HG02623 (cell line): ENCODE measurements around the gene SLC6A8.
"Not testable (repeated sequence)": the region's sequence is repeated elsewhere in the genome, so short reads cannot be mapped to it uniquely, and the experiment has no call there.

Source experiments
- ATAC-seq: cut with Tn5 transposase; IDR thresholded peaks from one replicate; pipeline ENCODE4 v1.9.1; 2021; ENCODE audit warnings: moderate library complexity; ENCODE audit not compliant: unreplicated experiment

The SLC6A8 gene

DNA sequence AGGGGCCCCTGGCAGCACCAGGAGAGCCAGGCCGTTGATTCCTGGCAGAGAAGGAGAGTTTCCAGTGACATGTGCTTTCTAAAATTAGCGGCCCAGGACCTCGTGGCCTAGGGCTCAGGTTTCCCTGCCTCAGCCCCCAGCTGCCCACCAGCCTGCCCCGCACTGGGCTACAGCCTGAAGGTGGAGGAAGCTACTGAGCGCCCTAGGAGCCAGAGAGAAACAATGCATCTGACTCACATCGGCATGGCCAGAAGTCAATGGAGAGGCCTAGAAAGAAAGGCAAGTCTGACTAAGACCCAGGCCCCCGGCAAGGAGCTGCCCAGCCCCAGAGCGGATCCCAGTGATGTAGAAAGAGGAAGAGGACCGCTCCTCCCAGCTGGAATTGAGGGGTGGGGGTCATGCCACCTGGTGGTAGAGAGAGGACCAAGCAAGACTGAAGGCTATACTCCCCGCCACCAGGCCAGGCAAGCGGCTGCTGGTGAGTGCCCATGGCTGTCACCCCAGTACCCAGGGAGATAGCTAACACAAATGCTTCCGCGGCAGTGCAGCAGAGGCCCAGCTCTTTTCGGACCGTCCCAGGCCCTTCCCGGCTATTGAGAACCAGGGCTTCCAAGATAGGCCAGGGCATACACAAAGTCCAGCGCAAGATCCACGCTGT, 17.8 kb downstream of the SLC6A8 start:
- not testable (repeated sequence) for ATAC-seq

DNA sequence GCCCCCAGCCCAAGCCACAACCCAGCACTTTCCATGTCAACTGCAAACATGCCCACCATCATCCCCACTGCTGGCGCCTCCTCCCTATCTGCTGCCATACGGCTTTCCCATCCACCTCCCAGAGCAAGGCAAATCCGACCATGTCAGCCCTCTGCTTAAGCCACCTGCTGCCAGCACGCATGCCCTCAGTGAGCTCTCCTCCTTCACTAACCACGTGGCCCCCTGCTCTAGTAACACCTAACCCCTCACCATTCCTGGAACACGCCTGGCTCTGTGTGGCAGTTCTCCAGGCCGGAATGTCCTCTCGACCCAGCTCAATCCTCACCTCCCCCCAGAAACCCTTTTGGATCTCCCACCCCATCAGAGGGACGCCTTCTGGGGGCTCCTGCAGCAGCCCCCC, 19.1 kb downstream of the SLC6A8 start:
- no peak for ATAC-seq

DNA sequence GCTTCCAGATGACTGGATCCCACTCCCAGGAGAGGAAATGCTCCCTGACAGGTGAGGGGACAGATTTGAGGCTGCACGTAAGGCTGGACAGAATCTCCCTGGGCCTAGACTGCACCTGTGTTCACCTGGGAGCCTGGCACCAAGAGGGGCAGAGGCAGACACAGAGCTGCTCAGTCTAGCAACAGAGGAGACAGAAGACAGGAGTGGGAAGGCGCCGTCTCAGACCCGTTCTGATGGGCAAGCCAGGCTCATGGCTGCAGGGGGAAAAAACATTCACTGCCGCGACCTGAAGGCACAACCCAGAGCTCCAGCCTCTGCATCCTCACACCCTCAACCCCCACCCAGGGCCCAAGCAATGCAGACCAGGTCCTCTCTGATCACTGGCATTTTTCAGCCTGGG, 19.7 kb downstream of the SLC6A8 start:
- ATAC-seq: no peak

DNA sequence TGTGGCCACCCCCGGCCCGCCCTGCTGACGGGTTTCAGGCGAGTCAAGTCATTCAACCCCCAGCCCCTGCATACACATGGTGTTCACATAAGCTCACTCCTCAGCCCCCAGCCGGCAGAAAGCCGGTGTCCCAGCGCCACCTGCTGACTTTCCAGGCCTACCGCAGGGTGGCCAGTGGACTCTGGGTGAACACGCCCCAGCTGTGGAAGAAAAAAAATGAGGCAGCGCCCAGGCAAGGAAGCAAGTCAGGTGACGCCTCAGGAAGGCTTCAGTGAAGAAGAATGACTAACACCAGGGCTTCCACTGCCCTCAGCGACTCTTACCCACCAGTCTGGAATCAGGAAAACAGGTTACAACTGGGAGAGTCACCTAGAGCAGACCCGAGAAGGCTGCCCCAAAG, 20.7 kb downstream of the SLC6A8 start:
- ATAC-seq: no peak

- no peak for ATAC-seq
Observed at GRCh38 chrX:153709726-153710674, 22.3 kb downstream of the SLC6A8 start.

DNA sequence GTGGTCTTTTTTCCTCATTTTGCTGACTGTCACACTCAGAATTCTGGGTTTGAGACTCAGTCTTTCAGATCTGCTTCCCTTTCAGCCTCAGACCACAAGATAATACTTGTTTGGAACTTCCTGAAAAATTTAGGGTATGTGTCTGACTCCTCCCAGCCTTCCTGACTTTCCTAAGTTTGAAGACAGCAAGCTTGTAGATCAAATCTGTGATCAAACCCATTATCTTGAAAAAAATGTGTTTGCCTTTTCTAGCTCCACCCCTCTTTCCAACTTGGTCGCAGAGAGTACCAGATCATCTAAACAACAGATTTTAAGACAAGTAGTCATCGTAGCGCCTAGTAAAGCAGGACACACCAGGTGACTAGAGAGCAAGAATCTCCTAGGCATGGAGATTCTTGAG, 26.5 kb downstream of the SLC6A8 start:
- ATAC-seq: no peak

GRCh38 chrX:153717445-153717844, 29.7 kb downstream of the SLC6A8 start:
- no peak for ATAC-seq

GRCh38 chrX:153719238-153719637, 31.5 kb downstream of the SLC6A8 start:
- no peak for ATAC-seq

GRCh38 chrX:153719701-153720100, 32.0 kb downstream of the SLC6A8 start:
- no peak for ATAC-seq

DNA sequence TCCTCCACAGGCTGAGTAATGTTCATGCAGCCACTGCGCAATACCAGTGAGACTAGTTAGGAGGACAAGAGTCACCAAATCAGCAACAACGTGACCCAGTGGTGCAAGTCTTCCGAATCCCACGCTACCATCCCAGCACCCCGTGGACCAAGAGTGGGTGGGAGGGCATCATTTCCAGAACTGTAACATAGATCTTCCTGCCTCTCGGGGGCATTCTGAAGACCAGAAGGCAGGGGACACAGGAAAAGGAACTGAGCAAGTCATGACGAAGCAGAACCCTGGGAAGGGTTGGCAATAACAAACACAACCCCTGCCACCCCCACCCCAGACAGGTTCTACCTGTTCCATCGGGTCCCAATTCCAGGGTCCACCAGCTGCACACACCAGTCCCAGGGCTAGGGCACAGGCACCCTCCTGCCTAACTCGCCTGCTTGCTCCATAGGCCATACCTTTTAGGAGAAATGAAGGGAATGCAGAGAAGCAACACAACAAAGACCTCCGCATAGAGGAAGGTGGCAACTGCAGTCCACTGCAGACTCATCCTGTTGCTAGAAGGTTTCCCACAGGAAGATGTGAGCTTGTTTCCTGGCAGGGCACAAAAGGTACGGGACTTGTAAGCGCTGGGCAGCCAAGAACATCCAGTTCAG, 35.1 kb downstream of the SLC6A8 start:
- ATAC-seq: no peak

GRCh38 chrX:153723351-153724251, 35.9 kb downstream of the SLC6A8 start:
- peak; percentile 29 for ATAC-seq

DNA sequence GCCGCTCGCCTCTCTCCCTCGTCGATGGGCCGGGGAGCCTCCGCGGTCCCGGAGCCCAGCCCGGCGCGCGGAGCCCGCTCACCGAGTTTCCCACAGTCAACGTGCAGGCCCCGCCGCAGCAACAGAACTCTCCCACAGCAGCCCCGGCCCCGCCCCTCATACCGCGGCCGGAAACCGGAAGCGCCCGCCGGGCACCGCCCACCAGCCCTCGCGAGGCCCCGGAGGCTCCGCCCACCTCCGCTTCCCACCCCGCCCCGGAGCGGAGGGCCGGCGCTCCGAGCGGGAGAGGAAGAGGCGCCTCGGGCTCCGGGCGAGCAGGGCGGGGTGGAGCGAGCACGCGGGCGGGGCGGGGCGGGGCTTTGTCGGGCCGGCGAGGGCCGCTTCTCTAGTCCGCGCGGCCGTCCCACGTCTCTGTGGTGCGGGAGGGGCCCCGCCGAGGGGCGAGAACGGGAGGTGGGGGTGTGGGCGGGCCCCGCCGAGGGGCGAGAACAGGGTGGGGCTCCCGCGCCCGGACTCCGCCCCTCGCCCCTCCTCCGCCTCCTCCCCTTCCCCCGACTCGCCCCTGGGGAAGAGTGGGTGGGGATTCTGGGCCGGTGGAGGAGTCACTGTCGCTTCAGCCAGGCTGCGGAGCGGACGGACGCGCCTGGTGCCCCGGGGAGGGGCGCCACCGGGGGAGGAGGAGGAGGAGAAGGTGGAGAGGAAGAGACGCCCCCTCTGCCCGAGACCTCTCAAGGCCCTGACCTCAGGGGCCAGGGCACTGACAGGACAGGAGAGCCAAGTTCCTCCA, 36.7 kb downstream of the SLC6A8 start, which contains the start of the genes ABCD1 and BCAP31:
ABCD1 (plus strand) TSS at position 605 of the 787 bp plus-strand sequence. CDS start 411 bp downstream, outside the sequence.
BCAP31 (minus strand) TSS at position 136 of the 787 bp plus-strand sequence. CDS start 1,143 bp downstream, outside the sequence.
- ATAC-seq: peak; percentile 56

DNA sequence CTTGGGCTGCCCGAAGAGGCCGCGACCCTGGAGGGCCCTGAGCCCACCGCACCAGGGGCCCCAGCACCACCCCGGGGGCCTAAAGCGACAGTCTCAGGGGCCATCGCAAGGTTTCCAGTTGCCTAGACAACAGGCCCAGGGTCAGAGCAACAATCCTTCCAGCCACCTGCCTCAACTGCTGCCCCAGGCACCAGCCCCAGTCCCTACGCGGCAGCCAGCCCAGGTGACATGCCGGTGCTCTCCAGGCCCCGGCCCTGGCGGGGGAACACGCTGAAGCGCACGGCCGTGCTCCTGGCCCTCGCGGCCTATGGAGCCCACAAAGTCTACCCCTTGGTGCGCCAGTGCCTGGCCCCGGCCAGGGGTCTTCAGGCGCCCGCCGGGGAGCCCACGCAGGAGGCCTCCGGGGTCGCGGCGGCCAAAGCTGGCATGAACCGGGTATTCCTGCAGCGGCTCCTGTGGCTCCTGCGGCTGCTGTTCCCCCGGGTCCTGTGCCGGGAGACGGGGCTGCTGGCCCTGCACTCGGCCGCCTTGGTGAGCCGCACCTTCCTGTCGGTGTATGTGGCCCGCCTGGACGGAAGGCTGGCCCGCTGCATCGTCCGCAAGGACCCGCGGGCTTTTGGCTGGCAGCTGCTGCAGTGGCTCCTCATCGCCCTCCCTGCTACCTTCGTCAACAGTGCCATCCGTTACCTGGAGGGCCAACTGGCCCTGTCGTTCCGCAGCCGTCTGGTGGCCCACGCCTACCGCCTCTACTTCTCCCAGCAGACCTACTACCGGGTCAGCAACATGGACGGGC, 37.5 kb downstream of the SLC6A8 start:
- ATAC-seq: peak; percentile 1

GRCh38 chrX:153725832-153726285, 38.1 kb downstream of the SLC6A8 start:
- no peak for ATAC-seq

- ATAC-seq: peak; percentile 32
Observed at GRCh38 chrX:153726286-153727122, 38.8 kb downstream of the SLC6A8 start.

DNA sequence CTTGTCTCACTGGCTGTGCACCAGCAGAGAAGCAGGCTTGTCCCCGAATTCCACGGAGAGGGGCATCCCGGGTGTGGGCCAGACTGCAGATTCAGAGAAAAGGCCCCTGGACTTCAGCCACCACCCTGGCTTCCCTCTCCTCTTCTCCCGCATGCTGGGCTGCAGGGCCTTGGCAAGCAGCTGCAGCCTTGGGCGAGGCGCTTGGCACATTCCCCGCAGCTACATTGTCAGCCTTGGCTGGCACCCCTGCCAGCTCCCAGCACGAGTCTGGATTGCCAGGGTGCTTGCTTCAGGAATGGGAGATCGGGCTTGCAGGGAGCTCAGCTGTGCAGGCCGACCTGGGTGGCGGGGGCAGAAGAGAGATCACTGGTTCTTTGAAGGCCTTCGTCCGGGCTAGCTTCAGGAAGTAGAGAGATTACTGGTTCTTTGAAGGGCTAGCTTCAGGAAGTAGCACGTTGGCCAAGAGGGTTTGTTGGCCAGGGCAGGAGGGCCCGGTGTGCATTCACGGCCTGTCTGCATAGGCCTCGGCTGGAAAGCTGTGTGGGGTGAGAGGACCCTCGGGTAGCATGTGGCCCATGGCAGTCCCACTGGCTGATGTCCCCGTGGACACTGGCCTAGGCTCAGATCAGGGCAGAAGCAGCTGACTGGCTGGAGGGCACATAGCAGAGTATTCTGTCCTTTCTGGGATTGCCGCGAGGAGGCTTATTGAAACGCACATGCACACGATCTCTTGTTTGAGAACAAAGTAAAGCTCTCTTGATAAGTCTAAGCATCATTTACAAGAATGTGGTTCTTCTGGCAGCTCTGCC, 39.6 kb downstream of the SLC6A8 start:
- ATAC-seq: no peak

DNA sequence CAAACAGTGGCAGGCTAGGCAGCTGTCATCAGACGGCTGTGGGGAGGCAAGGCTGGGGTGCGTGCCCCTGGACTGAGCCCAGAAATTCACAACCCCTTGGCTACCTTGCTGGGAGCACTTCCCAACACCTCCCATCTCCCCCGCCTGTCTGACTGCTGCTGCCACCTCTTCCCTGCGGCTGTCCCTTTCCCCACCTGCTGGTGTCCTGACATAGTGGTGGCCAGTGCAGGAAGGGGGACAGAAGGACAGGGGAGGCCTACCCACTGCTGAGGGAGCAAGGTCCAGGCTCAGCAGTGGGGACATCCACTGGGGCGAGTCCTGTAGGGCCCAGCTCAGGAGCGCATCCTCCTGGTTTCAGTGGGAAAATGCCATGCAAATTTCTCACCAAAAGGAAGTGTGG, 40.4 kb downstream of the SLC6A8 start:
- ATAC-seq: no peak
